ENCODE measurements around the gene NHSL1. TPM values are rescaled to one million over a fixed set of nuclear protein-coding genes. Genes with fewer than 3 reads are reported as not detected.

Gene NHSL1
- polyA plus RNA-seq, 3 donors, result 0.06 to 2.8 (median 0.51) TPM

GRCh38 chr6:138439546-138439945 is 59.7 kb downstream of the NHSL1 start:
- Histone ChIP-seq H3K27me3 (ENCODE audit: control insufficient read depth in 2 of 2, insufficient read depth in 2 of 2, low read length in 2 of 2) (no peaks in the 10 kb centered on the region), H3K27ac (ENCODE audit: low read depth in 1 of 2, low read length in 2 of 2) (no peak overlapping the region), H3K79me2 (ENCODE audit: insufficient read depth, low read length) (no peaks in the 10 kb centered on the region), H3K9ac (ENCODE audit: insufficient read depth, low read length, poor library complexity, severe bottlenecking) (no peak overlapping the region), H4K20me1 (ENCODE audit: insufficient read depth, low read length) (no peaks in the 10 kb centered on the region), H3K9me3 (replicated peaks in 1 of 2; ENCODE audit: control insufficient read depth in 1 of 2, insufficient read depth in 1 of 2, low read length in 2 of 2) (no peaks in the 10 kb centered on the region), H3K4me3 (replicated peaks in 1 of 3; ENCODE audit: low read depth in 2 of 3, low read length in 3 of 3) (no peak overlapping the region), H3K36me3 (replicated peaks in 1 of 2; ENCODE audit: control insufficient read depth in 1 of 2, insufficient read depth in 2 of 2, low read length in 2 of 2) (no peaks in the 10 kb centered on the region), H3K4me1 (ENCODE audit: control insufficient read depth in 1 of 2, insufficient read depth in 2 of 2, low read length in 2 of 2) (peaks cover 4 to 21% of the 10 kb centered on the region in 2 donors), H3K4me2 (replicated peaks; ENCODE audit: extremely low read depth, low read length, poor library complexity, severe bottlenecking) (no peak overlapping the region), H2AFZ (ENCODE audit: insufficient read depth, low read depth, low read length, poor library complexity, severe bottlenecking) (no peak overlapping the region)
- intact Hi-C loops (cut with micrococcal nuclease), result no loop called here
- H3K36me3 Mint-ChIP-seq, result peaks cover 0 to 3% of the 10 kb centered on the region in 2 donors
- H3K27me3 Mint-ChIP-seq (ENCODE audit: low read depth in 3 of 3), result peaks cover 0 to 1% (median 0%) of the 10 kb centered on the region in 3 donors
- no peak for TF ChIP-seq CTCF (IDR thresholded peaks at IDR 0.05)
- H3K4me1 Mint-ChIP-seq, result peaks cover 18% of the 10 kb centered on the region
- no peak overlapping the region for H3K27ac Mint-ChIP-seq
- no peak overlapping the region for H3K4me3 Mint-ChIP-seq
- DNase-seq, result no peak
- 96% methylated on average over 4 of the region's 7 CpGs for WGBS (ENCODE audit: insufficient coverage)
- peaks cover 0 to 3% (median 0%) of the 10 kb centered on the region in 7 donors for H3K9me3 Mint-ChIP-seq

- peak; percentile 48 to 70 (median 66) for DNase-seq
- no peaks in the 10 kb centered on the region for H3K27me3 ChIP-seq (ENCODE audit: control insufficient read depth in 2 of 2, insufficient read depth in 2 of 2, low read length in 2 of 2)
- H3K36me3 ChIP-seq (replicated peaks in 1 of 2; ENCODE audit: control insufficient read depth in 1 of 2, insufficient read depth in 2 of 2, low read length in 2 of 2), result no peaks in the 10 kb centered on the region
- peak overlapping the region in 1 of 3 experiments; percentile 7 for H3K4me3 ChIP-seq (replicated peaks in 1 of 3; ENCODE audit: low read depth in 2 of 3, low read length in 3 of 3)
- Mint-ChIP-seq H3K4me3 (peak overlapping the region in 1 of 2 donors; percentile 42), H3K27me3 (ENCODE audit: low read depth in 3 of 3) (peaks cover 0 to 3% (median 1%) of the 10 kb centered on the region in 3 donors), H3K9me3 (no peaks in the 10 kb centered on the region), H3K4me1 (peaks cover 46% of the 10 kb centered on the region), H3K36me3 (peaks cover 4 to 10% of the 10 kb centered on the region in 2 donors), H3K27ac (peak overlapping the region in 5 of 7 donors; percentile 15 to 91 (median 70))
- TF ChIP-seq CTCF (IDR thresholded peaks at IDR 0.05), result no peak
- H2AFZ ChIP-seq (ENCODE audit: insufficient read depth, low read depth, low read length, poor library complexity, severe bottlenecking), result peak overlapping the region; percentile 7
- H3K9me3 ChIP-seq (replicated peaks in 1 of 2; ENCODE audit: control insufficient read depth in 1 of 2, insufficient read depth in 1 of 2, low read length in 2 of 2), result no peaks in the 10 kb centered on the region
- no CpG with 5 or more reads among the region's 4 CpGs for WGBS (ENCODE audit: insufficient coverage)
- peak overlapping the region in 1 of 2 donors; percentile 42 for H3K27ac ChIP-seq (ENCODE audit: low read depth in 1 of 2, low read length in 2 of 2)
- H3K9ac ChIP-seq (ENCODE audit: insufficient read depth, low read length, poor library complexity, severe bottlenecking), result no peak overlapping the region
- peak overlapping the region; percentile 4 for H3K4me2 ChIP-seq (replicated peaks; ENCODE audit: extremely low read depth, low read length, poor library complexity, severe bottlenecking)
- intact Hi-C loops (cut with micrococcal nuclease), result loop anchor here in 1 of 2 donors (5.0 kb wide), 1 partner anchor 82 kb away; no protein-coding TSS in a partner anchor
- no peaks in the 10 kb centered on the region for H4K20me1 ChIP-seq (ENCODE audit: insufficient read depth, low read length)
- no peaks in the 10 kb centered on the region for H3K79me2 ChIP-seq (ENCODE audit: insufficient read depth, low read length)
- H3K4me1 ChIP-seq (ENCODE audit: control insufficient read depth in 1 of 2, insufficient read depth in 2 of 2, low read length in 2 of 2), result peaks cover 35 to 47% of the 10 kb centered on the region in 2 donors
Measured at GRCh38 chr6:138434925-138435324, 64.4 kb downstream of the NHSL1 start.
